ENCODE results near the gene TUNAR. TPM values are rescaled to one million over a fixed set of nuclear protein-coding genes. Genes with fewer than 3 reads are reported as not detected.
"Not testable (repeated sequence)": the region's sequence is repeated elsewhere in the genome, so short reads cannot be mapped to it uniquely, and the experiment has no call there.

TUNAR gene
- total and polyA plus RNA-seq, 10 donors = 0.03 to 0.69 (median 0.35) TPM; not detected in 5

- Histone ChIP-seq H3K27me3 (replicated peaks in 1 of 7) (peaks cover 0 to 11% (median 0%) of the 10 kb centered on the region in 7 donors), H3K36me3 (no peaks in the 10 kb centered on the region), H3K27ac (no peak overlapping the region), H3K4me3 (no peak overlapping the region), H3K4me1 (no peaks in the 10 kb centered on the region), H3K9me3 (peaks cover 0 to 8% (median 0%) of the 10 kb centered on the region in 8 donors)
- no peak for DNase-seq
- TF ChIP-seq POLR2A (IDR thresholded peaks at IDR 0.05) = no peak
- TF ChIP-seq POLR2AphosphoS5 (IDR thresholded peaks at IDR 0.05) = no peak
- intact Hi-C loops (cut with DNase I; ENCODE audit: low total_unique reads) = no loop called here
Measured at GRCh38 chr14:95961481-95961880, 84.8 kb downstream of the TUNAR start.

- WGBS, 5 donors = 69 to 83% (median 73%) methylated on average over 2 of the region's 2 CpGs
- no peak overlapping the region for H3K27ac ChIP-seq
- TF ChIP-seq CTCF (IDR thresholded peaks at IDR 0.05 in 8 of 11, conservative IDR thresholded peaks at IDR 0.05 in 3 of 11) (no peak), POLR2A (IDR thresholded peaks at IDR 0.05) (no peak), POLR2AphosphoS5 (IDR thresholded peaks at IDR 0.05) (no peak)
- H3K4me1 ChIP-seq = no peaks in the 10 kb centered on the region
- H3K27me3 ChIP-seq (replicated peaks in 1 of 7) = peaks cover 0 to 6% (median 0%) of the 10 kb centered on the region in 7 donors
- no peak for DNase-seq
- intact Hi-C loops (cut with DNase I; ENCODE audit: low total_unique reads) = no loop called here
- peaks cover 0 to 8% (median 0%) of the 10 kb centered on the region in 8 donors for H3K9me3 ChIP-seq
- H3K4me3 ChIP-seq = no peak overlapping the region
- H3K36me3 ChIP-seq = no peaks in the 10 kb centered on the region
Measured at GRCh38 chr14:95964901-95965300, 88.3 kb downstream of the TUNAR start.

- intact Hi-C loops (cut with DNase I; ENCODE audit: low total_unique reads); H3K4me3 ChIP-seq; H3K36me3 ChIP-seq; H3K27ac ChIP-seq; H3K27me3 ChIP-seq (replicated peaks in 1 of 7); H3K9me3 ChIP-seq; H3K4me1 ChIP-seq; DNase-seq: not testable (repeated sequence)
- 64 to 72% (median 69%) methylated on average over 4 of the region's 4 CpGs for WGBS, 5 donors
Measured at GRCh38 chr14:95968048-95968447, 91.4 kb downstream of the TUNAR start.

Other genes starting within 250 kb of the TUNAR start
- gene TCL1B, start 190.4 kb upstream of the TUNAR start, total RNA-seq = 1 to 10 TPM in 3 of 7 donors, under 1 TPM in 3, not detected in 1; 0.55 to 2.0 (median 1.1) TPM
- gene TCL1B, start 190.4 kb upstream of the TUNAR start, polyA plus RNA-seq = 1 to 10 TPM in 1 of 3 donors, under 1 TPM in 2; 0.22 to 3.8 (median 0.93) TPM
- gene TCL1A, start 162.7 kb upstream of the TUNAR start, total RNA-seq = 100 to 1,000 TPM in 1 of 7 donors, 10 to 100 TPM in 6; 28.0 to 117 (median 61.8) TPM
- 100 to 1,000 TPM in 1 of 3 donors, 10 to 100 TPM in 2; 12.8 to 520 (median 75.1) TPM for gene TCL1A, start 162.7 kb upstream of the TUNAR start, polyA plus RNA-seq
- 10 to 100 TPM in 4 of 7 donors, 1 to 10 TPM in 3; 3.0 to 16.4 (median 10.2) TPM for gene C14orf132, start 162.5 kb downstream of the TUNAR start, total RNA-seq
- 1 to 10 TPM; 1.8 to 3.5 (median 1.8) TPM for gene C14orf132, start 162.5 kb downstream of the TUNAR start, polyA plus RNA-seq

All from spleen (tissue), 11 donors.